Activated CD4-positive, alpha-beta T cell treated with anti-CD3 and anti-CD28 coated beads for 36 hours (primary cell): ENCODE data around the gene ICAM2. TPM values are rescaled to one million over a fixed set of nuclear protein-coding genes. Genes with fewer than 3 reads are reported as not detected.
"Not testable (repeated sequence)": the region's sequence is repeated elsewhere in the genome, so short reads cannot be mapped to it uniquely, and the experiment has no call there.

ENCODE experiments used
- ATAC-seq: fragments of 200-7000 bp; cut with Tn5 transposase; one replicate; pipeline ENCODE4 v1.10.0; 2021; ENCODE audit warnings: mild to moderate bottlenecking, moderate library complexity
- CTCF ChIA-PET: fragments of 350-600 bp; sonication (Branson Sonifier 250); formaldehyde crosslinking; loops from one replicate; lab custom pipeline; 2021; ENCODE audit warnings: antibody characterized with exemption; lab: Charles Lee
- POLR2A ChIA-PET: fragments of 350-600 bp; sonication (Branson Sonifier 250); formaldehyde crosslinking; loops from one replicate; lab custom pipeline; 2021; ENCODE audit warnings: antibody characterized with exemption, inconsistent platforms; lab: Charles Lee
- DNase-seq: peaks from one replicate; pipeline ENCODE4 v3.0.0-alpha.2; 2020
- H3K27ac Mint-ChIP-seq: one replicate; pipeline ENCODE4 v1.8.0; 2021; ENCODE audit warnings: mixed read lengths
- H3K27me3 Mint-ChIP-seq: one replicate; pipeline ENCODE4 v1.8.0; 2021; ENCODE audit warnings: mixed read lengths
- H3K36me3 Mint-ChIP-seq: one replicate; pipeline ENCODE4 v1.8.0; 2021; ENCODE audit warnings: low read depth, mixed read lengths
- H3K4me1 Mint-ChIP-seq: one replicate; pipeline ENCODE4 v1.8.0; 2021; ENCODE audit warnings: mixed read lengths
- H3K4me3 Mint-ChIP-seq: one replicate; pipeline ENCODE4 v1.8.0; 2021; ENCODE audit warnings: mild to moderate bottlenecking, moderate library complexity, mixed read lengths
- H3K9me3 Mint-ChIP-seq: one replicate; pipeline ENCODE4 v1.8.0; 2021; ENCODE audit warnings: low read depth, mixed read lengths
- intact Hi-C, 2 experiments: fragments of 100-400 bp; cut with DNase I in 1 of 2; cut with micrococcal nuclease in 1 of 2; formaldehyde crosslinking; loops; one replicate each; pipeline versions ENCODE4 v1.14.2 to v1.15.1; 2022 to 2024; cut with DNase I, micrococcal nuclease
- total RNA-seq, 2 experiments: library from RNA; stranded (reverse); gene quantifications; one replicate each; pipeline ENCODE4 v1.2.3, GENCODE V29; 2021

ICAM2 gene
- total RNA-seq, 2 experiments from 2014 or later: 46.6 to 49.0 TPM

DNA sequence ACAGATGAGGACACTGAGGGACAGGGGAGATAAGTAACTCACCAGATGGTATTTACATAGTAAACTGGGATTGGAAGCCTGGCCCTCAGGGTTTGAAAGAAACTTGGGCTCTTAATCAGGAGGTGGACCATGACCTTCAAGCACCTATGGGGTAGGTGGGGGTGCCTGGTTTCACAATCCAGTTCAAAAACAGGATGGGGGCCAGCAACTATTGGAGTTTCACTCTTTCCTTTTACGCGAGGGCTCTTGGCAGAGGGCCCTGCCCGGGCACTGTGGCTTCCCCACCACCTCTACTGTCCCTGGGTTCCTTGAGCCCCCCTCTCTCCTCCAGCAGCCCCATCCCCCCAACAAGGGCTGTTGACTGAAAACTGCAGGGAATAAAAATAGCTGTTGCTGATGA is 33.6 kb downstream of the ICAM2 start:
- POLR2A ChIA-PET: no interaction called here

GRCh38 chr17:63985387-63986140 is 34.9 kb downstream of the ICAM2 start:
- intact Hi-C loops: loop anchor here in 1 of 2 experiments (1.0 to 2.0 kb wide), 2 partner anchors 13 to 39 kb away; partner anchors contain the start of gene PRR29
- DNase-seq (peak; percentile 30), ATAC-seq (peak; percentile 14)
- Mint-ChIP-seq H3K4me3 (peak overlapping the region; percentile 30), H3K9me3 (peaks cover 8% of the 10 kb centered on the region), H3K36me3 (peaks cover 2% of the 10 kb centered on the region), H3K27me3 (no peaks in the 10 kb centered on the region), H3K27ac (peak overlapping the region; percentile 78), H3K4me1 (peaks cover 30% of the 10 kb centered on the region)
- ChIA-PET CTCF (interaction anchor here (0.6 to 2.7 kb wide), 15 partner anchors 9 to 219 kb away, joined by 3 to 20 read pairs (median 4); partner anchors contain the start of genes GH1 and ICAM2), POLR2A (no interaction called here)

More for the DNA sequence above, 33.6 kb downstream of the ICAM2 start:
- no peak for ATAC-seq
- no peak overlapping the region for H3K27ac Mint-ChIP-seq
- H3K4me1 Mint-ChIP-seq: peaks cover 32% of the 10 kb centered on the region
- peaks cover 8% of the 10 kb centered on the region for H3K9me3 Mint-ChIP-seq
- H3K4me3 Mint-ChIP-seq: no peak overlapping the region
- intact Hi-C loops: no loop called here
- CTCF ChIA-PET: interaction anchor here (0.7 to 1.5 kb wide), 6 partner anchors 14 to 79 kb away, joined by 3 to 10 read pairs (median 5); partner anchors contain the start of gene ICAM2
- no peaks in the 10 kb centered on the region for H3K27me3 Mint-ChIP-seq
- H3K36me3 Mint-ChIP-seq: peaks cover 2% of the 10 kb centered on the region
- no peak for DNase-seq

DNA sequence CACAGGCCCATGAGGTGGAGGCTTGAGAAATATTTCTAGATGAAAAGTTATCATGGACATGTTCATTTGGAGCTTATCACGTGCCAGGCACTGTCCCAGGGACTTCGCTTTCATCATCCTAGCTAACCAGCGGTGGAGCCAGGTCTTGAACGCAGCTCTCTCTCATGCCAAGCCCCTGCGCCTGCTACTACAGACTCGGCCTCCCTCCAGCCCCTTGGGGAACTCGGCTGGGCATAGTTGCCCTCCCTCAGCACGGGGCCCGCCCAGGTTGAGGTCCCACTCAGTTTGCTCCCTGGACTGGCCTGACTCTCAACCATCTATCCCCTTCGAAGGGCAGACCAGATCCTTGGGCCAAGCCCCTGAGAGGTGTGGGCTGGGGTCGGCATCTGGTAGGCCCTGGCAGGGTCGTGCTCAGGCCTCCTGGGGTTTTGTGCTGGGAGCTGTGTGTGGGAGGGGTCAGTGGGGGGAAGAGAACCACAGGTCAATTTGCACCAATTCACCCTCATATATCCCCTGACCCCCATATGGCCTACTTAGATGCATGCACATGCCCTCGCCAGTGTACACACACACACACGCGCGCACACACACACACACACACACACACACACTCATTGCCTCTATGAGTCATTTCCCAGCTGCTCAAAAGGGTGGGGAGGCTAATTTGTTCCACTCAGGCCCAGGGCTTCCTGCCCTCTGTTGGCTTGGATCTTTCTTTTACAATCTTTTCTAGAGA is 35.6 kb downstream of the ICAM2 start:
- H3K4me1 Mint-ChIP-seq: peaks cover 23% of the 10 kb centered on the region
- intact Hi-C loops: loop anchor here in 1 of 2 experiments (1.0 to 2.0 kb wide), 2 partner anchors 13 to 40 kb away; partner anchors contain the start of gene PRR29
- peaks cover 8% of the 10 kb centered on the region for H3K9me3 Mint-ChIP-seq
- H3K27ac Mint-ChIP-seq: peak overlapping the region; percentile 78
- H3K36me3 Mint-ChIP-seq: peaks cover 2% of the 10 kb centered on the region
- peak; percentile 97 for ATAC-seq
- H3K4me3 Mint-ChIP-seq: peak overlapping the region; percentile 30
- H3K27me3 Mint-ChIP-seq: no peaks in the 10 kb centered on the region
- DNase-seq: peak; percentile 86
- CTCF ChIA-PET: interaction anchor here (0.6 to 2.7 kb wide), 11 partner anchors 8 to 220 kb away, joined by 3 to 20 read pairs (median 3); partner anchors contain the start of genes GH1 and ICAM2
- POLR2A ChIA-PET: interaction anchor here (0.6 kb wide), 2 partner anchors 212 to 390 kb away, joined by 3 to 4 read pairs; partner anchors contain the start of gene CCDC47

- no peak overlapping the region for H3K27ac Mint-ChIP-seq
- H3K27me3 Mint-ChIP-seq: no peaks in the 10 kb centered on the region
- ChIA-PET POLR2A (interaction anchor here (0.6 kb wide), 2 partner anchors 211 to 389 kb away, joined by 3 to 4 read pairs; partner anchors contain the start of gene CCDC47), CTCF (interaction anchor here (0.7 to 2.7 kb wide), 7 partner anchors 10 to 72 kb away, joined by 3 to 20 read pairs (median 5); partner anchors contain the start of gene GH1)
- peaks cover 8% of the 10 kb centered on the region for H3K9me3 Mint-ChIP-seq
- peaks cover 2% of the 10 kb centered on the region for H3K36me3 Mint-ChIP-seq
- intact Hi-C loops: loop anchor here in 1 of 2 experiments (2.0 kb wide), 1 partner anchor 41 kb away; no protein-coding TSS in a partner anchor
- DNase-seq (no peak), ATAC-seq (no peak)
- H3K4me3 Mint-ChIP-seq: no peak overlapping the region
- H3K4me1 Mint-ChIP-seq: peaks cover 21% of the 10 kb centered on the region
These were observed 36.2 kb downstream of the ICAM2 start for GRCh38 chr17:63984236-63984635.

DNA sequence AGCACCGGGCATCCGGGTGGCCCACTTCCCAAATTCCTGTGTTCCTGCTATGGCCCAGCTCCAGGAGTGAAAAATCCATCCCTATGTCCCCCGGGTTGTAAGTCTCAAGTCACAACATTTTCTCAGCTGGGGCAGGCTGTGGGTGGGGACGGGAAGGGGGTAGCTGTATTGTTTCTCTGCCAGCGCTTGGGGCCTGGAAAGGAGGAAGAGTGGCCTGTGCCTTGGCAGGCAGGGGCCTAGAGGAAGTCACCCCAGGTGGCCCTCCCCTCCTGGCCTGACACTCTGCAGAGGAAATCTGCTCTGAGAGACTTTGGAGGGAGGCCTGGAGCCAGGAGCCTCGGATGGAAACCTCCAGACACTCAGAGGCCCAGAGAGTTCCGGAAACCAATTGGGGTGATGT is 37.1 kb downstream of the ICAM2 start:
- H3K27ac Mint-ChIP-seq: no peak overlapping the region
- no peaks in the 10 kb centered on the region for H3K27me3 Mint-ChIP-seq
- CTCF ChIA-PET: interaction anchor here (0.9 to 1.6 kb wide), 4 partner anchors 14 to 71 kb away, joined by 3 to 5 read pairs (median 4); partner anchors contain the start of gene PRR29
- peaks cover 8% of the 10 kb centered on the region for H3K9me3 Mint-ChIP-seq
- intact Hi-C loops: no loop called here
- H3K36me3 Mint-ChIP-seq: peaks cover 2% of the 10 kb centered on the region
- ATAC-seq (no peak), DNase-seq (no peak)
- H3K4me3 Mint-ChIP-seq: no peak overlapping the region
- peaks cover 21% of the 10 kb centered on the region for H3K4me1 Mint-ChIP-seq
- POLR2A ChIA-PET: no interaction called here

DNA sequence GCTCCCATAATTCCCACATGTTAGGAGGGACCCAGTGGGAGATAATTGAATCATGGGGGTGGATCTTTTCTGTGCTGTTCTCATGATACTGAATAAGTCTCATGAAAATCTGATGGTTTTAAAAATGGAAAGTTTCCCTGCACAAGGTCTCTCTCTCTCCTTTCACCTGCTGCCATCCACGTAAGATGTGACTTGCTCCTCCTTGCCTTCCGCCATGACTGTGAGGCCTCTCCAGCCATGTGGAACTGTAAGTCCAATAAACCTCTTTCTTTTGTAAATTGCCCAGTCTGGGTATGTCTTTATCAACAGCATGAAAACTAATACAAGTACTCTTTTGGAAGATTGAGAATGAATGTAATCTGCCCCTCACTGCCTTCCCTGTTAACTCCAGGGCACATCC is 37.8 kb downstream of the ICAM2 start:
- not testable (repeated sequence) for H3K27me3 Mint-ChIP-seq
- POLR2A ChIA-PET: interaction anchor here (0.7 kb wide), 1 partner anchor 17 kb away, joined by 3 read pairs; no protein-coding TSS in a partner anchor
- CTCF ChIA-PET: interaction anchor here (1.1 to 1.6 kb wide), 3 partner anchors 8 to 71 kb away, joined by 3 to 4 read pairs (median 3); partner anchors contain the start of gene PRR29

GRCh38 chr17:63978272-63979200 is 41.9 kb downstream of the ICAM2 start:
- DNase-seq (no peak), ATAC-seq (no peak)
- ChIA-PET POLR2A (no interaction called here), CTCF (interaction anchor here (0.7 to 2.0 kb wide), 8 partner anchors 10 to 793 kb away, joined by 3 to 9 read pairs (median 3); no protein-coding TSS in a partner anchor)
- Mint-ChIP-seq H3K36me3 (peaks cover 2% of the 10 kb centered on the region), H3K4me3 (no peak overlapping the region), H3K4me1 (peaks cover 20% of the 10 kb centered on the region), H3K9me3 (peaks cover 8% of the 10 kb centered on the region), H3K27ac (no peak overlapping the region), H3K27me3 (no peaks in the 10 kb centered on the region)
- intact Hi-C loops: no loop called here

More for the DNA sequence above, 37.8 kb downstream of the ICAM2 start:
- ATAC-seq, H3K27ac Mint-ChIP-seq, H3K4me3 Mint-ChIP-seq, H3K9me3 Mint-ChIP-seq, DNase-seq, H3K36me3 Mint-ChIP-seq, intact Hi-C loops: not testable (repeated sequence)
- peaks cover 21% of the 10 kb centered on the region for H3K4me1 Mint-ChIP-seq

GRCh38 chr17:63976702-63977101 is 43.7 kb downstream of the ICAM2 start:
- no peak for ATAC-seq
- no peaks in the 10 kb centered on the region for H3K9me3 Mint-ChIP-seq
- ChIA-PET CTCF (interaction anchor here (1.0 to 2.0 kb wide), 5 partner anchors 9 to 64 kb away, joined by 3 to 10 read pairs (median 4); partner anchors contain the start of gene ICAM2), POLR2A (no interaction called here)
- DNase-seq: no peak
- H3K4me3 Mint-ChIP-seq: no peak overlapping the region
- peaks cover 20% of the 10 kb centered on the region for H3K4me1 Mint-ChIP-seq
- H3K27ac Mint-ChIP-seq: no peak overlapping the region
- intact Hi-C loops: no loop called here
- no peaks in the 10 kb centered on the region for H3K36me3 Mint-ChIP-seq
- H3K27me3 Mint-ChIP-seq: no peaks in the 10 kb centered on the region

GRCh38 chr17:63975541-63976092 is 44.8 kb downstream of the ICAM2 start:
- POLR2A ChIA-PET: interaction anchor here (0.7 kb wide), 1 partner anchor 21 kb away, joined by 4 read pairs; no protein-coding TSS in a partner anchor
- intact Hi-C loops: no loop called here
- CTCF ChIA-PET: interaction anchor here (0.5 to 2.0 kb wide), 9 partner anchors 15 to 571 kb away, joined by 3 to 10 read pairs (median 3); no protein-coding TSS in a partner anchor
- Mint-ChIP-seq H3K4me3 (no peak overlapping the region), H3K27ac (peak overlapping the region; percentile 29), H3K27me3 (no peaks in the 10 kb centered on the region), H3K9me3 (no peaks in the 10 kb centered on the region), H3K36me3 (no peaks in the 10 kb centered on the region), H3K4me1 (peaks cover 20% of the 10 kb centered on the region)
- ATAC-seq (peak; percentile 58), DNase-seq (no peak)
